KMS-11 (cell line): ENCODE measurements around the gene PLCE1.

Experiments
- H2AFZ ChIP-seq: fragments of 200-600 bp; sonication (generic); 2 replicates; pipeline ENCODE4 v1.6.1; 2016; ENCODE audit warnings: antibody characterized with exemption, mixed run types, low read depth
- H3K27ac ChIP-seq: fragments of 200-600 bp; sonication (generic); 2 replicates; pipeline ENCODE4 v1.6.1; 2016; ENCODE audit warnings: mild to moderate bottlenecking, mixed run types
- H3K27me3 ChIP-seq: fragments of 200-600 bp; sonication (generic); 2 replicates; pipeline ENCODE4 v1.6.1; 2017; ENCODE audit warnings: mild to moderate bottlenecking, low read depth, mixed run types, moderate library complexity; ENCODE audit not compliant: insufficient read depth
- H3K36me3 ChIP-seq: fragments of 200-600 bp; sonication (generic); 2 replicates; pipeline ENCODE4 v1.6.1; 2017; ENCODE audit warnings: mild to moderate bottlenecking, mixed run types; ENCODE audit not compliant: insufficient read depth
- H3K4me1 ChIP-seq: fragments of 200-600 bp; sonication (generic); 2 replicates; pipeline ENCODE4 v1.6.1; 2016; ENCODE audit warnings: mild to moderate bottlenecking, low read depth, mixed run types; ENCODE audit not compliant: poor library complexity, severe bottlenecking
- H3K4me2 ChIP-seq: fragments of 200-600 bp; sonication (generic); 2 replicates; pipeline ENCODE4 v1.7.0; 2016; ENCODE audit warnings: mild to moderate bottlenecking, mixed run types
- H3K4me3 ChIP-seq: fragments of 200-600 bp; sonication (generic); IDR thresholded peaks from 2 replicates; pipeline ENCODE4 v1.6.1; 2017; ENCODE audit warnings: low read depth, low read length, mixed read lengths; ENCODE audit not compliant: insufficient read depth
- H3K79me2 ChIP-seq: fragments of 200-600 bp; sonication (generic); 2 replicates; pipeline ENCODE4 v1.6.1; 2016; ENCODE audit warnings: low read depth, mixed run types; ENCODE audit not compliant: insufficient read depth
- H3K9ac ChIP-seq: fragments of 200-600 bp; sonication (generic); 2 replicates; pipeline ENCODE4 v1.6.1; 2016; ENCODE audit warnings: mild to moderate bottlenecking, mixed run types
- H4K20me1 ChIP-seq: fragments of 200-600 bp; sonication (generic); 2 replicates; pipeline ENCODE4 v1.6.1; 2016; ENCODE audit warnings: mild to moderate bottlenecking, mixed run types; ENCODE audit not compliant: insufficient read depth
- TF ChIP-seq, protein P1 (sequence below): fragments of 200-600 bp; sonication (generic); conservative IDR thresholded peaks from 2 replicates; pipeline ENCODE4 v1.6.1; 2017; ENCODE audit warnings: low read depth, mild to moderate bottlenecking, antibody characterized with exemption, low read length, moderate library complexity, mixed read lengths

The PLCE1 gene

DNA sequence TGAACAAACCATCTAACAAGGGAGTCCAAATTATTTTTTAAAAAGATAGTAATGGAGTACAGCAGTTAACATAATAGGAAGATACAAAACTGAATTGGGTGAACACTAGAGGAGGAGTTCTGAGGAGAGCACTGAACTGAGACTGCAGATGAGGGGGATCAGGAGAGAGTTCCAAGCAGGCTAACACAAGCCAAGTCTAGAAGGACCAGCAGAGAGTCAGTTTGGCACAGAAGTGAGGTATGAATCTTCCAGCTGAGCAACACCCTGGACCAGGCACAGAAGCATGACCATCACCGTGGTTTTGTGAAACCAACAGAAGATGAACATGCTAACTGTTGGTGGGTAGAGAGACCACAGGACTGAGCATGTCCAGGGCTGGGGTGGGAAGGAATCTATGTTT lies 30.8 kb upstream of the PLCE1 start:
- Histone ChIP-seq H3K27me3 (no peaks in the 10 kb centered on the region), H3K9ac (no peak overlapping the region), H3K36me3 (no peaks in the 10 kb centered on the region), H3K4me2 (no peak overlapping the region), H3K4me1 (no peaks in the 10 kb centered on the region), H3K79me2 (no peaks in the 10 kb centered on the region), H4K20me1 (no peaks in the 10 kb centered on the region), H3K4me3 (no peak overlapping the region), H2AFZ (no peak overlapping the region), H3K27ac (no peak overlapping the region)
- TF ChIP-seq, protein P1, sequence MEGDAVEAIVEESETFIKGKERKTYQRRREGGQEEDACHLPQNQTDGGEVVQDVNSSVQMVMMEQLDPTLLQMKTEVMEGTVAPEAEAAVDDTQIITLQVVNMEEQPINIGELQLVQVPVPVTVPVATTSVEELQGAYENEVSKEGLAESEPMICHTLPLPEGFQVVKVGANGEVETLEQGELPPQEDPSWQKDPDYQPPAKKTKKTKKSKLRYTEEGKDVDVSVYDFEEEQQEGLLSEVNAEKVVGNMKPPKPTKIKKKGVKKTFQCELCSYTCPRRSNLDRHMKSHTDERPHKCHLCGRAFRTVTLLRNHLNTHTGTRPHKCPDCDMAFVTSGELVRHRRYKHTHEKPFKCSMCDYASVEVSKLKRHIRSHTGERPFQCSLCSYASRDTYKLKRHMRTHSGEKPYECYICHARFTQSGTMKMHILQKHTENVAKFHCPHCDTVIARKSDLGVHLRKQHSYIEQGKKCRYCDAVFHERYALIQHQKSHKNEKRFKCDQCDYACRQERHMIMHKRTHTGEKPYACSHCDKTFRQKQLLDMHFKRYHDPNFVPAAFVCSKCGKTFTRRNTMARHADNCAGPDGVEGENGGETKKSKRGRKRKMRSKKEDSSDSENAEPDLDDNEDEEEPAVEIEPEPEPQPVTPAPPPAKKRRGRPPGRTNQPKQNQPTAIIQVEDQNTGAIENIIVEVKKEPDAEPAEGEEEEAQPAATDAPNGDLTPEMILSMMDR = no peak

DNA sequence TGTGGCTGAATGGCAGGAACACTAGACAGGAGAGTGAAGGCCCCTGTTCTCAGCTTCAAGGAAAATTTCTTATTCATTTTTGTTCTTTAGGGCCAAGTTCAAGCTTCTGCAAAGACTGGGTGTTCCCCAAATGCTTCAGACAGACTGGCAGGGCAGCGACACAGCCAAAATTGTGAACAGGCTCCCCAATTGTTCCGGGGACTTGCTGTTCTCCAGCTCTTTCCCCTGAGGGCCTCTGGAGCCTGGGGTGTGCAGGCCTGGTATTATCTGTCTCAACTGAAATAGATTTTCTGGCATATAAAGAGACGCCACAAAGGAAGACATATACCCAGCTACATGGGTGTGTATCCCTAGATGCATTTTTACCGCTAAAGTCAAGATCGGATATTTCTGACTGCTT lies 30.3 kb upstream of the PLCE1 start:
- Histone ChIP-seq H3K79me2 (no peaks in the 10 kb centered on the region), H3K36me3 (no peaks in the 10 kb centered on the region), H4K20me1 (no peaks in the 10 kb centered on the region), H2AFZ (no peak overlapping the region), H3K4me3 (no peak overlapping the region), H3K9ac (no peak overlapping the region), H3K27me3 (no peaks in the 10 kb centered on the region), H3K4me2 (no peak overlapping the region), H3K27ac (no peak overlapping the region), H3K4me1 (no peaks in the 10 kb centered on the region)
- TF ChIP-seq, protein P1 = no peak

DNA sequence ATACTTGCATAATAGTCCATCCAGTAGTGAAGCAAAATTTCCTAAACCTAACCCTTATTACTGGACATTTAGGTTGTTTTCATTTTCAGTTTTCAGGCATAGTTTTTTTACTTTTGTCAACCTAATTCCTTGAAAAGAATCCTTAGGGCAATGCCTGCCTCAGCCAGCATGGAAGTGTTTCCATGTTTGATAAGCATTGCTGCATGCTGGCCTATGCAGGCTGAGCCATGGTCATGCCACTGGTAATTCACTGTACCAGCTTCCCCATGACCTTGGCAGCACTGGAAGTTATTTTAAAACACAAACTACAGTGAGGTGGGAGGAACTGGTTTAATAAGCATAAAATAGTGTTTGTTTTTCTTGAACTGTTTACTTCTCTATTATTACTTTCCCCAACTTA lies 27.8 kb upstream of the PLCE1 start:
- TF ChIP-seq, protein P1 = no peak
- no peak overlapping the region for H3K27ac ChIP-seq
- H2AFZ ChIP-seq = no peak overlapping the region
- H3K9ac ChIP-seq = no peak overlapping the region
- H3K4me2 ChIP-seq = no peak overlapping the region
- H3K36me3 ChIP-seq = no peaks in the 10 kb centered on the region
- no peaks in the 10 kb centered on the region for H4K20me1 ChIP-seq
- no peaks in the 10 kb centered on the region for H3K27me3 ChIP-seq
- H3K4me1 ChIP-seq = no peaks in the 10 kb centered on the region
- no peak overlapping the region for H3K4me3 ChIP-seq
- no peaks in the 10 kb centered on the region for H3K79me2 ChIP-seq

DNA sequence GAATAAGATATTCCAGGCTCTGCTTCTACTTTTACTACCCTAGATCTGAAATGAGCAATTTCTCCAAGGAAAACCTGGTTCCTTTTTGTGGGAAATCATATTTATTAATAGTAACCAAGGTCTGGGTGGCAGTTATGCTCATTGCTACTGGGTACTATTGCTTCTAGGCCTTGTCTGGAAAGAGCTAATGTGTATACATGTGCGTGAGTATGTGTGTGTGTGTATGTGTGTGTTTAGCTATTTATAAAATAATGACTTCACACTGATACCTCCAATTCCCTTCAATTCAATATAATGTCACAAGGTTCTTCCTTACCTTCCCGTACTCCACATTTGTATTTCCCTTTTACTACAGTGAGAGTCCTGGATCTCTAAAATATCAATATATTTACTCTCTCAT lies 26.0 kb upstream of the PLCE1 start:
- H3K4me1 ChIP-seq = no peaks in the 10 kb centered on the region
- no peaks in the 10 kb centered on the region for H3K36me3 ChIP-seq

More for the DNA sequence above, 26.0 kb upstream of the PLCE1 start:
- H4K20me1 ChIP-seq = no peaks in the 10 kb centered on the region
- H3K27ac ChIP-seq = no peak overlapping the region
- no peaks in the 10 kb centered on the region for H3K27me3 ChIP-seq
- H2AFZ ChIP-seq = no peak overlapping the region
- no peak overlapping the region for H3K9ac ChIP-seq
- no peak overlapping the region for H3K4me2 ChIP-seq
- H3K79me2 ChIP-seq = no peaks in the 10 kb centered on the region
- no peak overlapping the region for H3K4me3 ChIP-seq
- TF ChIP-seq, protein P1 = no peak
